ENCODE results near the gene WAS.
"Not testable (repeated sequence)": the region's sequence is repeated elsewhere in the genome, so short reads cannot be mapped to it uniquely, and the experiment has no call there.

The WAS gene

DNA sequence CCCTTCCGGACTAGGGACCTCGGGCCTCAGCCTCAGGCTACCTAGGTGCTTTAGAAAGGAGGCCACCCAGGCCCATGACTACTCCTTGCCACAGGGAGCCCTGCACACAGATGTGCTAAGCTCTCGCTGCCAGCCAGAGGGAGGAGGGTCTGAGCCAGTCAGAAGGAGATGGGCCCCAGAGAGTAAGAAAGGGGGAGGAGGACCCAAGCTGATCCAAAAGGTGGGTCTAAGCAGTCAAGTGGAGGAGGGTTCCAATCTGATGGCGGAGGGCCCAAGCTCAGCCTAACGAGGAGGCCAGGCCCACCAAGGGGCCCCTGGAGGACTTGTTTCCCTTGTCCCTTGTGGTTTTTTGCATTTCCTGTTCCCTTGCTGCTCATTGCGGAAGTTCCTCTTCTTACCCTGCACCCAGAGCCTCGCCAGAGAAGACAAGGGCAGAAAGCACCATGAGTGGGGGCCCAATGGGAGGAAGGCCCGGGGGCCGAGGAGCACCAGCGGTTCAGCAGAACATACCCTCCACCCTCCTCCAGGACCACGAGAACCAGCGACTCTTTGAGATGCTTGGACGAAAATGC is at the start of gene WAS:
Gene WAS, plus strand, starts transcription at position 389 of the 572 bp plus-strand sequence. Its CDS starts 55 bp downstream, at position 444.
- no peak for DNase-seq

DNA sequence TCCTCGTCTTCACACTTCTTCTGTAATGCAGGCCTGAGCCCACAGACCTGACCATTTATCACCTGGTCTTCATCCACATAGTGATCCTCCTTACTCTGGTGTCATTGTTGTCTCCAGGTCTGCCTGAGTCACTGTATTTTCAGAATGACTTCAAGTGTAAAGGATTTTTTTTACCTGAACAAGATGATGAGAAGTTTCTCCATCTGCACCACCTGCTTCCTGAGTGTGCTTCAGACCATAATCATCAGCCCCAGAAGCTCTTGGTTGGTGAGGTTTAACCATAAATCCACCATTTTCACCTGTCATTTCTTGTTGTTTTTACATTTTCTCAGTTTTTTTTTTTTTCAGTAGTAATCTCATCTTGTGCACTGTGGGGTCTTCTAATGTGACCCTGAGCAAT is 47.3 kb upstream of the WAS start:
- DNase-seq = no peak

DNA sequence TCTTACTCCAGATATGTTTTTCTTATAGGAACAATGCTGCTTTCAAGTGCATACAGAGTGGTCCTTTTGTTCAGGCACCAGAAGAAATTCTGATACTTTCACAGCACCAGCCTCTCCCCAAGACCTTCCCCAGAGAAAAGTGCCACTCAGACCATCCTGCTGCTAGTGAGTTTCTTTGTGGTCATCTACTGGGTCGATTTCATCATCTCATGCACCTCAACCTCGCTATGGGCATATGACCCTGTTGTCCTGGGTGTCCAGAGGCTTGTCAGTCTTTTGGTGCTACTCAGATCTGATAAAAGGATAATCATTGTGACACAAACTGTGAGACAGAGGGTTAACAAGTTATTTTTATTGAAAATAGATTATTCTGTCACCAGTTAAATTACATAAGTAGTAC is 46.8 kb upstream of the WAS start:
- DNase-seq = no peak

DNA sequence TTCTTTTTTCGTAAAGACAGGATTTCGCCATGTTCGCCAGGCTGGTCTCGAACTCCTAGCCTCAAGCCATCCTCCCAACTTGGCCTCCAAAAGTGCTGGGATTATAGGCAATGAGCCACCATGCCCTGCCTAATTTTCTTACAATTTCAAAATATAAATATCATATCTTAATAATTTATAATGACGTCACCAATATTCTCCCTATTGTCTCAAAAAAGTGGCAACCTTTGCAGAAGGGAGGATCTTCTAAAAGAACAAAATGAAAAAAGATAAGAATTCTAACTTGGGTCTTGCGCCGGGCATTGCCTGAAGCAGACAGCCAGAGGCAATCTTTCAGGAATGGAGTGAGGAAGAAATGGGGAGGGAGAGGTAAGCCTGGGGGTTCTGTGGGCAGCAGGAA is 37.9 kb upstream of the WAS start:
- no peak for DNase-seq

DNA sequence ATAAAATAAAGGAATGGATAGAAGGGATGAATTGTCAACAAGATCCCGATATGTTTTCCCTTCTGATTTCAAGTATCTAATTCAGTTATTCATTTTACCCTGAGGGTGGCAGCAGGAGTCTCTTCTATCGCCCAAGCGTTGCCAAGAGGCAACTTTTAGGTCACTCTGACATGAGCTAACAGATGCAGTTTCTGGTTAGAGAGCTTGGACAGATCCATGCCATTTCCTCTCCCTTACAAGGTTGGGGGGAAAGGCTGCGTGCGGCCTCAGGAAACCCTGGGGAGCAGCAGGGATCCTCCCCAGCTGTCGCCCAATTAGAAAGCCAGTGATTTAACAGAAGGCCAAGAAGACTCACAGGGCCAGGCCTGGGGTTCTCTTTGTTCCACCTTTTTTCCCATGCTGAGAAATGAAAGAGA is 35.3 kb upstream of the WAS start:
- DNase-seq = peak; percentile 55

DNA sequence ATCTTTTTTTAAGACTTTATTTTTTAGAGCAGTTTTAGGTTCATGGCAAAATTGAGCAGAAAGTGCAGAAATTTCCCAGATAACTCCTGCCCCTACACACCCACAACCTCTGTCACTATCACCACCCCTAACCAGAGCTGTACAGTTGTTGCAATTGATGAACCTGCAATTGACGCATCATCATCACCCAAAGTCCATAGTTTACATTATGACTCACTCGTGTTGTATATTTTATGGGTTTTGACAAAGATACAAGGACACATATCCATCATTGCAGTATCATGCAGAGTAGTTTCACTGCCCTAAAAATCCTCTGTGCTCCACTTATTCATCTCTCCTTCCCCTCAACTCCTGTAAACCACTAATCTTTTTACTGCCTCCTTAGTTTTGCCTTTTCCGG is 34.5 kb upstream of the WAS start:
- DNase-seq = peak; percentile 3

DNA sequence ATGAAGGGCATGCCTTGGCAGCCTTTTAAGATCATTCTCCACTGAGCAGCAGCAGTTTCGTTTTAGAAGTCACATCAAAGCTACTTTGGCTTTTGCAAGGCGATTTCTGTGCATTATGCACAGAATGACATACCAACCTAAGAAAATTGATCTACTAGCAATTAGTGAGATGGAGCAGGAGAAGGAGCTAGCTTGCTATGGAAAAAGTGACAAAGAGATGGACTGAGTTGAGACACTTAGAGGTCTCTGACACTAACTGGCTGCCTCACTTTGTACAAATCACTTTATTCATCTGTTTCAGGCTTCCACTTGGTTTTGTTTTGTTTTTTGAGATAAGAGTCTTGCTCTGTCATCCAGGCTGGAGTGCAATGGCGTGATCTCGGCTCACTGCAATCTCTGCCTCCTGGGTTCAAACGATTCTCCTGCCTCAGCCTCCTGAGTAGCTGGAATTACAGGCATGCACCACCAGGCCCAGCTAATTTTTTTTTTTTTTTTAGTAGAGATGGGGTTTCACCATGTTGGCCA is 31.5 kb upstream of the WAS start:
- not testable (repeated sequence) for DNase-seq

DNA sequence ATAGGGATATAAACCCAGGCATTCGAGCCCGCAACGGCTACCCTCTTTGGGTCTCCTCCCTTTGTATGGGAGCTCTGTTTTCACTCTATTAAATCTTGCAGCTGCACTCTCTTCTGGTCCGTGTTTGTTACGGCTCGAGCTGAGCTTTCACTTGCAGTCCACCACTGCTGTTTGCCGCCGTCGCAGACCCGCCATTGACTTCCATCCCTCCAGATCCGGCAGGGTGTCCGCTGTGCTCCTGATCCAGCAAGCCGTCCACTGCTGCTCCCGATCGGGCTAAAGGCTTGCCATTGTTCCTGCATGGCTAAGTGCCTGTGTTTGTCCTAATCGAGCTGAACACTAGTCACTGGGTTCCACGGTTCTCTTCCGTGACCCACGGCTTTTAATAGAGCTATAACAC is 28.9 kb upstream of the WAS start:
- not testable (repeated sequence) for DNase-seq

DNA sequence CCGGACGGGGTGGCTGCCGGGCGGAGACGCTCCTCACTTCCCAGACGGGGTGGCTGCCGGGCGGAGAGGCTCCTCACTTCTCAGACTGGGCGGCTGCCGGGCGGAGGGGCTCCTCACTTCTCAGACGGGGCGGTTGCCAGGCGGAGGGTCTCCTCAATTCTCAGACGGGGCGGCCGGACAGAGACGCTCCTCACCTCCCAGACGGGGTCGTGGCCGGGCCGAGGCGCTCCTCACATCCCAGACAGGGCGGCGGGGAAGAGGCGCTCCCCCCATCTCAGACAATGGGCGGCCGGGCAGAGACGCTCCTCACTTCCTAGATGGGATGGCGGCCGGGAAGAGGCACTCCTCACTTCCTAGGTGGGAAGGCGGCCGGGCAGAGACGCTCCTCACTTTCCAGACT is 23.9 kb upstream of the WAS start:
- not testable (repeated sequence) for DNase-seq

DNA sequence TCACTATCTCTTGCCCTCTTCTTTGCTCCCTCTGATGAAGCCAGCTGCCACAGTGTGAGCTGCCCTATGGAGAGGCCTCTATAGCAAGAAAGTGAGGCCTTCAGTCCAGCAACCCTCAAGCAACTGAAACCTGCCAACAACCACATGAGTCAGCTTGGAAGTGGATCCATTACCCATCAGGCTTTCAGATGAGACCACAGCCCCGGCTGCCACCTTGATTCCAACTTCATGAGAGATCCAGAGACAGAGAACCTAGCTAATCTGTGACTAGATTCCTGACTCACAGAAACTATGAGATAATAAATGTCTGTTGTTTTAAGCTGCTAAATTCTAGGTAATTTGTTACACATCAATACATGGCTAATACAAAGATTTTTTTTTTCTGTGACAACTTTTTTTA is 20.4 kb upstream of the WAS start:
- DNase-seq = no peak

DNA sequence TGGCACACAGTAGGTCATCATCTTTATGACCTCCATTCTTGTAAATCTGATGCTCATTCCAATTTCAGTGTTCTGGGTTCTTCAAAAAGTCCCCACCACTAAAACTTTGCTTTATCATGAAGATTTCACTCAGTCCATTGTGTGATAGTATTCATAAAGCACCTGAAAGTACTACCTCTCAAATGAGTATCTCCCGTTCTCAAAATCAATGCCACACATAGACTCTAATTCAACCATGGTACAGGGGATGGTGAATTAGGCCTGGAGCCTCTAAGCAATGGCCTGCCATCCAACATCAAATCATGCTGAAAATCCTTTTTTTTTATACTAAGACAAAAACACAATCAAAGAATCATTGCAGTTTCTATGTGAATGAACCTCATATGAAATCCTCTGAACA is 19.4 kb upstream of the WAS start:
- DNase-seq = no peak

DNA sequence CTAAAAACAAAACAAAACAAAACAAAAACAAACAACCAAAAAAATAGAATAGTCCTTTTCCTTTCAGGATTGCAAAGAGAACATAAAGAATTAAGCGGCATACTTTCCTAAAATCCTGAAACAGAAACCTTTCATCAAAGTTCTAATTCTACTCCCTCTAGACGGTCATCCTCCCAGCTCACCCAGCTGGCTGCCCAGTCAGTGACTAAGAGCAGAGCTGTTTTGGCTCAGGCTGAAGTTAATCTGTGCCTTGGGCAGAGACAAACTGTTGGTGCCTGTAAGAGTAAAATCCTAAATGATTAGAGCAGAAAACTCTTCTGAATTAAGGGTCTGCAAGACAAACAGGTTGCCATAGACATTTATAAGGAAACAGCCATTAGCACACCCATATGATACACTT is 17.6 kb upstream of the WAS start:
- peak; percentile 10 for DNase-seq

DNA sequence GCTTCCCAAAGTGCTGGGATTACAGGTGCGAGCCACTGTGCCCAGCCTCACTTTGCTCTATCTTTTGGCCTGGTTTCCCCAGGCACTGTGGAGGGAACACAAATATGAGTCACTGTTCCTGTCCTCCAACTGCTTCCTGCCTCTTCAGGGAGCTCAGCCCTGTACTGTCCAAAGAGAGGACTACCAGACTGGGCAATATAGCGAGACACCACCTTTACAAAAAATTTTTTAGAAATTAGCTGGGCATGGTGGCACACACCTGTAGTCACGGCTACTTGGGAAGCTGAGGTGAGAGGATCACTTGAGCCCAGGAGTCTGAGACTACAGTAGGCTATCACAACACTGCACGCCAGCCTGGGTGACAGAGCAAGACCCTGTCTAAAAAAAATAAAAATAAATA is 16.9 kb upstream of the WAS start:
- no peak for DNase-seq

DNA sequence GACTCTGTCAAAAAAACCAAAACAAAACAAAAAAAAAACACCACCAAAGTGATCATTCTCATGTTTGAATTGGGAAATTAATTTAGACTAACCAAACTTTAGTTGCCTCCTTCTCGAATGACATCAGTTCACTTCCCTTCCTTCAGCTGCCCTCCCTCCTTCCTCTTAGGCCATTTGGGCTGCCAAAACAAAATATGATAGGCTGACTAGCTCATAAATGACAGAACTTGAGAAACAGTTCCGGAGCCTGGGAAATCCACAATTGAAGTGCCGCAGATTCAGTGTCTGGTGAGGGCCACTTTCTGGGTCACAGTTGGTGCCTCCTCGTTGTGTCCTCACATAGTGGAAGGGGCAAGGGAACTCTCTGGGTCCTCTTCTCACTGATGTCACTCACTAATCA is 16.1 kb upstream of the WAS start:
- no peak for DNase-seq

DNA sequence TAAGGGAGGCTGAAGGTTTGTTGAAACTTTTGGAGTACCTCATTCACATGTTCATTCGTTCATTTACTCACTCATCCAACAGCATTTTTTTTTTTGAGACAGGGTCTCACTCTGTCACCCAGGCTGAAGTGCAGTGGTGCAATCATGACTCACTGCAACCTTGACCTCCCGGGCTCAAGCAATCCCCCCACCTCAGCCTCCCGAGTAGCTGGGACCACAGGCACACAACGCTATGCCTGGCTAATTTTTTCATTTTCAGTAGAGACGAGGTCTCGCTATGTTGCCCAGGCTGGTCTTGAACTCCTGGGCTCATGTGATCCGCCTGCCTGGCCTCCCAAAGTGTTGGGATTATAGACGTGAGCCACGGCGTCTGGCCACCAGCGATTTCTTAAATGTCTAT is 15.4 kb upstream of the WAS start:
- DNase-seq = not testable (repeated sequence)

DNA sequence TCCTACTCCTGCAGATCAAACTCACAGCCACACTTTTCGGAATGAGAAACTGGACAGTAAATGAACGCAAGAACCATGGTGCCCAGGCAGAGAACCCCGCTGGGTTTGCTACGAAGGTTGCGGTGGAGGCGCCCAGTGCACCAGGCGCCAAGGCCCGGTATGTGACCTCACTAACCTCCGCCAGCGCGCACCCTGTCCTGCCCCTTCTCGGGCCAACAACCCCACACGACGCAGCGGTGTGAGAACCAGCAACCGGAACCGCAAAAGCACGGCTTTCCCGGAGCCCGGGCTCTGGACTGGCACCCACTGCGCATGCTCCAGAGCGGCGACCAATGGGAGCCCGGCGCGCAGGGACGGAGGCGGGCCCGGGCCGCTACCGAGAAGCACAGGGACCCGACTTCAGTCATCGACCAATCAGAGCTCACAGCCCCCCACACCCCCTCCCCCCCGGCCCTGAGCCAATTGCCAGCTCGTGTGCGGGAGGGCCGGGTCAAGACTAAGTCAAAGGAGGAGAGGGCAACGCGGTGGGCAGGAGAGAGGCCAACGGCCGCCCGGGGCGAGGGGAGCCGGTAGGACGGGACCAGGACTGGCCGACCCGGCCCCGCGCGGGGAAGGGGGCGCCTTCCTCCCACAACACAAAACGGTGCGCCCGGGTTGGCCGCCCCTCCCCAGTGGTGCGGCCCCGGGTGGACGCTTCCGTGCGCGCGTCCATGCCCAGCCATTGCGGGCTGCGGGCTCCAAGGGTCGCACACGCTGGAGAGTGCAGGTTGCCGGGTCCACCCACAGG is 7.3 kb upstream of the WAS start:
- peak; percentile 76 for DNase-seq

DNA sequence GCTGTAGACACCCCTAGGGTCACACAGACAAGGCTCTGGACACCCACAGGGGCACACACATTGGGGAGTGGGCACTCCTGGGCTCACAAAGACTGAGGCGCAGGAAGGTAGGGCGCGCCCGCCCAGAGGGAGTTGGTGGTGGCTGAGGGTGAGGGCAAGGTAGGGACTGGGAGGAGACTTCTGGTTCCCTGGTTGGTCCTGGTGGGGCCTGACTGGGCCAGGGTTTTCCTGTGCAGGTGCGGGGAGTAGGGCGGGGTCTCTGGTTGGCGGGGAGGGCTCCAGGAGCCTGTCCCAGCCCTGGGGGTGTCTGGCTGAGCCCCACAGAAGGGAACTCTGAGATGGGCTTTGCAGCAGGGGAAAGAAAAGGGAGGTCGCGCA is 6.7 kb upstream of the WAS start:
- DNase-seq = no peak

DNA sequence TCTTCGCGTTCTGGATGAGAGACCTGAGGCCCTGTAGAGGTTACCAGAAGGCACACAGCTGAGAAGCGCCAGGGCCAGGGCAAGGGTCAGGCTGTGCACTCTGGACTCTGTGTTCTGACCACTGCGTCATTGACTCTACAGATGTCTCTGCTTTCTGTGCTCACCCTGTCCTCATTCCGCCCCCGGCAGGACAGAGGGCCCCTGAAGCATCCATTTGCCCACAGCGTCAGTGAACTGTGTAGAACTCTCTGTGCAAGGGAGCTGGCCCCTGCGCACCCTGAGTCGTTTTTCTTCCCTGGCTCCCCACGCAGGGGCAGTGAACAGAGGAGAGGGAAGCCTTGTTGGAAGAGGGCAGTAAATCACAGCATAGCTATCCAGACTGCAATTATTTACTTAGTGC is 6.1 kb upstream of the WAS start:
- no peak for DNase-seq

DNA sequence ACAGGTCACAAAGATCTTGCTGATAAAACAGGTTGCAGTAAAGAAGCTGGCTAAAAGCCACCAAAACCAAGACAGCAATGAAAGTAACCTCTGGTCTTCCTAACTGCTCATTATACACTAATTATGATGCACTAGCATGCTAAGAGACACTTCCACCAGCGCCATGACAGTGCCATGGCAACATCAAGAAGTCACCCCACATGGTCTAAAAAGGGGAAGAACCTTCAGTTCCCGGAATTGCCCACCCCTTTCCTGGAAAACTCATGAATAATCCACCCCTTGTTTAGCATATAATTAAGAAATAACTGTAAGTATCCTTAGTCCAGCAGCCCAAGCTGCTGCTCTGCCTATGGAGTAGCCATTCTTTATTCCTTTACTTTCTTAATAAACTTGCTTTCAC is 3.1 kb upstream of the WAS start:
- not testable (repeated sequence) for DNase-seq

DNA sequence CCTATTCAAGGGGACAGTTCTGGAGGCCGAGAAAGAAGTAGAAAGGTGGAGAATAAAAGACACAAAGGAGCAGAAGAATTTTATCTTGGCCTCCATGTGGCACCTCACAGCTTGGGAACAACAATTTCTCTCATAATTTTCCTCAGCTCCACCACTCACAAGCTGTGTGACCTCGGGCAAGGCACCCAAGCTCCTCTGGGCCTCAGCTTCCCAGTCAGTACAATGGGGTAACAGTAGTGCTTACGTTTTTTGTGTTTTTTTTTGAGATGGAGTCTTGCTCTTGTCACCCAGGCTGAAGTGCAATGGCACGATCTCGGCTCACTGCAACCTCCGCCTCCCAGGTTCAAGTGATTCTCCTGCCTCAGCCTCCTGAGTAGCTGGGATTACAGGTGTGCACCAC is 2.7 kb upstream of the WAS start:
- not testable (repeated sequence) for DNase-seq

DNA sequence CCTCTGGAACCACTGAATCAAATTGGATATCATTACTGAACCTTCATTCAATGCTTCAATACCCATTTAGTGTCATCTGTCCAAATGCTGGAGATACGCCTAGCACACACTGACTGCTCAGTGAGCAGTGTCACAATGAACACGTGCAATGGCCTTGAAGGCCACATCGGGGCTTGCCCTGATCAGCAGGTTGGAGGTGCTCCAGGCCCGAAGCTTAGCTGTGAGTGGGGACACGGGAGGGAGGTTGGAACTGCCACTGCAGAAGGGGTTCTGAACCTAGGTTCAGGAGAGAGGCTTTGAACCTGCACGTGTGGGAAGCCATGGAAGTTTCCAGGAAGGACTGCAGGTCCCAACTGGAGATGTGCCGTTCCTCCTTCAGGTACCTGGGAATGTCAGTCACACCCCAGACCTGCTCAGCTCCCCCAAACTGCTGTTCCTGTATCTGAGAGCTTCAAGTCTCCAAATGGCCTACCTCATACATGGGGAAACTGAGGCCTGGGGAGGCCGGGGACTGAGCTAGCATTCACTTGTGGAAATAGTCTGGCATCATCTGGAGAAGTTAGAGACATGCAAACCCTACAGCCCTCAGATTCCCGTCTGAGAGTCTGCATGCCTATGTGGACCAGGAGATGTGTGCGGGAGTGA is 1.9 kb upstream of the WAS start:
- no peak for DNase-seq

DNA sequence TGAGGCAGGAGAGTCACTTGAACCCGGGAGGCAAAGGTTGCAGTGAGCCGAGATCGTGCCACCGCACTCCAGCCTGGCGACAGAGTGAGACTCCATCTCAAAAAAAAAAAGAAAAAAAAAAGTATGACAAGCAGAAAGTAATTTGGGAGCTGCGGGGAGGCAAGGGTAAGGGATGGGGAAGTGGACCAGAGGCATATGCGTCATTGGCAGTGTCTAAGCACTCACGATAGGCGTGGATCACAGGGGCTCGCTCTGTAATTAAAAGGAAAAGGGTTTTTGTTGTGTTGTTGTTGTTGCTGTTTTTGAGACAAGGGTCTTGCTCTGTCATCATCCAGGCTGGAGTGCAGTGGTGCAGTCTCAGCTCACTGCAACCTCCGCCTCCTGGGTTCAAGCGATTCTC is 804 bp upstream of the WAS start:
- DNase-seq = not testable (repeated sequence)

DNA sequence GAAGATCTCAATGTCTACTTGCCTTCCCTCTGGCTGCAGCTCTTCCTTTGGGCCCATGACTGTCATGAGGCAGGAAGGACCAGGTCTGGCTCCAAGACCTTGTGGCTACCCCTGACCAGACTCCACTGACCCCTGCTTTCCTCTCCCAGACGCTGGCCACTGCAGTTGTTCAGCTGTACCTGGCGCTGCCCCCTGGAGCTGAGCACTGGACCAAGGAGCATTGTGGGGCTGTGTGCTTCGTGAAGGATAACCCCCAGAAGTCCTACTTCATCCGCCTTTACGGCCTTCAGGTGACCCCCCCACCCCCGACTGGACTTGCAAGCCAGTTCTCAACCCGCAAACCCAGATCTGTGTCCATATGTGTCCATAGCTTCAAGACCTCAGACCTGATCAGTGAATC is 535 bp downstream of the WAS start:
- no peak for DNase-seq

DNA sequence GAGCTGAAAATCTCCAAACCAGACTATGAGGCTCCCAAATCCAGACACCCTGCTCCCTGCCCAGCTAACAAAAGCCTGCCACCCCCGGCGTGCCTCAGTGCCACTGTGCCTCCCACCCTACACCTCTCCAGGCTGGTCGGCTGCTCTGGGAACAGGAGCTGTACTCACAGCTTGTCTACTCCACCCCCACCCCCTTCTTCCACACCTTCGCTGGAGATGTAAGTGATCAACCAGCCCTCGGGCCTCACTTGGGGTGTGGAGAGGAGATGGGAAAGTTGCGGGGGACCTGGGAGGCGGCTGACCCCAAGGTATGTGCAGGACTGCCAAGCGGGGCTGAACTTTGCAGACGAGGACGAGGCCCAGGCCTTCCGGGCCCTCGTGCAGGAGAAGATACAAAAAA is 1.8 kb downstream of the WAS start:
- DNase-seq = no peak

Data from HCEC 1CT (cell line).